K562 (cell line): ENCODE results near the gene FMNL3. TPM values are rescaled to one million over a fixed set of nuclear protein-coding genes. Genes with fewer than 3 reads are reported as not detected.
A peak's percentile ranks its signal among the peaks of the same experiment; 100 is the strongest.

Experiments
- ATF7 ChIP-seq: fragments of 450-650 bp; IDR thresholded peaks from 2 replicates; pipeline ENCODE4 v1.7.1; 2014; ENCODE audit warnings: mild to moderate bottlenecking, moderate library complexity
- EP400 ChIP-seq: fragments of 450-650 bp; IDR thresholded peaks from 2 replicates; pipeline ENCODE4 v1.6.1; 2017; ENCODE audit warnings: antibody characterized with exemption, mild to moderate bottlenecking, moderate library complexity
- GTF2A2 ChIP-seq: IDR thresholded peaks from 2 replicates; pipeline ENCODE4 v1.6.1; 2016; ENCODE audit warnings: mild to moderate bottlenecking, missing genetic modification characterization, missing compliant biosample characterization
- HNRNPK ChIP-seq: fragments of 200-400 bp; formaldehyde crosslinking; IDR thresholded peaks from one replicate; pipeline ENCODE4 v1.6.1; 2018; ENCODE audit warnings: mild to moderate bottlenecking, low read depth, low read length; ENCODE audit not compliant: poor library complexity, severe bottlenecking
- MTF1 ChIP-seq: fragments of 250-450 bp; sonication (Bioruptor Pico); IDR thresholded peaks from 2 replicates; pipeline ENCODE4 v1.9.0; 2021; ENCODE audit warnings: moderate library complexity, mild to moderate bottlenecking, inconsistent platforms, borderline replicate concordance
- RAD21 ChIP-seq, 2 experiments: fragments of 250-450 bp in 1 of 2; fragments of 450-650 bp in 1 of 2; sonication (Bioruptor Pico) in 1 of 2; formaldehyde crosslinking in 1 of 2; IDR thresholded peaks in 1 of 2; conservative IDR thresholded peaks in 1 of 2; 2 replicates each; pipeline versions ENCODE4 v1.4.0 to v1.8.0; 2020 to 2022; ENCODE audit warnings: mild to moderate bottlenecking in 2 of 2, moderate library complexity in 1 of 2
- SNIP1 ChIP-seq: fragments of 450-650 bp; IDR thresholded peaks from 2 replicates; pipeline ENCODE4 v1.7.1; 2017; ENCODE audit warnings: low read depth, mild to moderate bottlenecking
- ZNF589 ChIP-seq: fragments of 200-800 bp; sonication (Bioruptor generic); IDR thresholded peaks from 2 replicates; pipeline ENCODE4 v1.6.1; 2016; ENCODE audit warnings: low read depth, missing genetic modification characterization, missing compliant biosample characterization
- polyA plus RNA-seq, 8 experiments: library from polyadenylated mRNA; depleted of rRNA in 4 of 8; stranded (reverse) in 5 of 8; unstranded in 3 of 8; fragments of >200 nt; fragmentation: Nextera tagmentation in 2 of 8; fragmentation: Illumina TruSeq in 1 of 8; extraction: Ambion mirVana in 2 of 8; extraction: Trizol in 1 of 8; gene quantifications; 2 replicates each; pipeline versions ENCODE4 v1.2.1 to v1.2.3, GENCODE V29; 2011 to 2014; ENCODE audit warnings: inconsistent platforms in 1 of 8, missing spikeins in 1 of 8
- total RNA-seq, 7 experiments: library from RNA; depleted of rRNA in 6 of 7; stranded (reverse); fragments of >200 nt in 6 of 7; fragmentation: Illumina TruSeq in 2 of 7; extraction: Trizol in 2 of 7; gene quantifications; 2 replicates each; pipeline versions ENCODE4 v1.2.1 to v1.2.3, GENCODE V29; 2011 to 2021; ENCODE audit warnings: low replicate concordance in 1 of 7
- TF ChIP-seq, protein P1 (sequence below): fragments of 450-650 bp; IDR thresholded peaks from 2 replicates; pipeline ENCODE4 v1.6.1; 2016; ENCODE audit warnings: mild to moderate bottlenecking, moderate library complexity
- TF ChIP-seq, protein P2 (sequence below), 3 experiments: fragments of 200-800 bp in 1 of 3; fragments of 250-450 bp in 1 of 3; fragments of 450-650 bp in 1 of 3; sonication (Bioruptor Pico) in 1 of 3; sonication (Bioruptor generic) in 1 of 3; formaldehyde crosslinking in 1 of 3; IDR thresholded peaks; 2 replicates each; pipeline versions ENCODE4 v1.6.1 to v1.8.0; 2016 to 2022; ENCODE audit warnings: mild to moderate bottlenecking in 2 of 3, missing genetic modification characterization in 2 of 3, missing compliant biosample characterization in 1 of 3, moderate library complexity in 1 of 3

Gene FMNL3
- total and polyA plus RNA-seq, 9 of the 15 experiments (the other 6 are each of a cell fraction or from before 2014, with no cell fraction given): 0.49 to 14.4 (median 6.8) TPM

DNA sequence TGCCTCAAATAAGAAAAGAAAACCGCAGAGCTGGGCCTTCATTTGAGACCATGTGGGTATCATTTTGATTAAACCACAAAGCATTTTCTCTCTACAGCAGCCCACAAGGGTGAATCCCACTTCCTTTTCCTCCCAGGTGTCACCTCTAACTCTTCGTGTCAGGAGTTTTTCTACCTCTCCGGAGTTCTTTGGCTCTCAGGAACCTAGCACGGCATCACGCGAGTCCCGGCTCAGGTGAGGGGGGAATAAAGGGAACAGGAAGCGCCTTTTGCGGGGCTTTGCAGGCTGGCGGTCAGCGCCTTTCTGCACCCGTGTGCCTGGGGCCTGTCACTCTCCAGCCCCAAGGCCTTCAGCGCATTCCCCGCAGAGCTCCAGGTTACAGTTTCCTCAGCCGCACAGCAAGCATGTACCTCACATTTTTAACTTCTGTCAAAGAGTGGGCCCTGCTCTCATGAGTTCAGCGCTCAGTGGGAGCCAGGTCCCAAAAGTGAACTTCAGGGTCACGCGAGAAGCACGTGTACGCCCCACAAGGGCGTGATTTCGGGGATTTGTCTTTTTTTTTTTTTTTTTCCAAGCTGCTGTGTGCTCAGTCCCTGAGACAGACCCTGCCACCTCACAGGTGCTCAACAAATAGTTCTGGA, 84.6 kb downstream of the FMNL3 start (continued):
- TF ChIP-seq, protein P1, sequence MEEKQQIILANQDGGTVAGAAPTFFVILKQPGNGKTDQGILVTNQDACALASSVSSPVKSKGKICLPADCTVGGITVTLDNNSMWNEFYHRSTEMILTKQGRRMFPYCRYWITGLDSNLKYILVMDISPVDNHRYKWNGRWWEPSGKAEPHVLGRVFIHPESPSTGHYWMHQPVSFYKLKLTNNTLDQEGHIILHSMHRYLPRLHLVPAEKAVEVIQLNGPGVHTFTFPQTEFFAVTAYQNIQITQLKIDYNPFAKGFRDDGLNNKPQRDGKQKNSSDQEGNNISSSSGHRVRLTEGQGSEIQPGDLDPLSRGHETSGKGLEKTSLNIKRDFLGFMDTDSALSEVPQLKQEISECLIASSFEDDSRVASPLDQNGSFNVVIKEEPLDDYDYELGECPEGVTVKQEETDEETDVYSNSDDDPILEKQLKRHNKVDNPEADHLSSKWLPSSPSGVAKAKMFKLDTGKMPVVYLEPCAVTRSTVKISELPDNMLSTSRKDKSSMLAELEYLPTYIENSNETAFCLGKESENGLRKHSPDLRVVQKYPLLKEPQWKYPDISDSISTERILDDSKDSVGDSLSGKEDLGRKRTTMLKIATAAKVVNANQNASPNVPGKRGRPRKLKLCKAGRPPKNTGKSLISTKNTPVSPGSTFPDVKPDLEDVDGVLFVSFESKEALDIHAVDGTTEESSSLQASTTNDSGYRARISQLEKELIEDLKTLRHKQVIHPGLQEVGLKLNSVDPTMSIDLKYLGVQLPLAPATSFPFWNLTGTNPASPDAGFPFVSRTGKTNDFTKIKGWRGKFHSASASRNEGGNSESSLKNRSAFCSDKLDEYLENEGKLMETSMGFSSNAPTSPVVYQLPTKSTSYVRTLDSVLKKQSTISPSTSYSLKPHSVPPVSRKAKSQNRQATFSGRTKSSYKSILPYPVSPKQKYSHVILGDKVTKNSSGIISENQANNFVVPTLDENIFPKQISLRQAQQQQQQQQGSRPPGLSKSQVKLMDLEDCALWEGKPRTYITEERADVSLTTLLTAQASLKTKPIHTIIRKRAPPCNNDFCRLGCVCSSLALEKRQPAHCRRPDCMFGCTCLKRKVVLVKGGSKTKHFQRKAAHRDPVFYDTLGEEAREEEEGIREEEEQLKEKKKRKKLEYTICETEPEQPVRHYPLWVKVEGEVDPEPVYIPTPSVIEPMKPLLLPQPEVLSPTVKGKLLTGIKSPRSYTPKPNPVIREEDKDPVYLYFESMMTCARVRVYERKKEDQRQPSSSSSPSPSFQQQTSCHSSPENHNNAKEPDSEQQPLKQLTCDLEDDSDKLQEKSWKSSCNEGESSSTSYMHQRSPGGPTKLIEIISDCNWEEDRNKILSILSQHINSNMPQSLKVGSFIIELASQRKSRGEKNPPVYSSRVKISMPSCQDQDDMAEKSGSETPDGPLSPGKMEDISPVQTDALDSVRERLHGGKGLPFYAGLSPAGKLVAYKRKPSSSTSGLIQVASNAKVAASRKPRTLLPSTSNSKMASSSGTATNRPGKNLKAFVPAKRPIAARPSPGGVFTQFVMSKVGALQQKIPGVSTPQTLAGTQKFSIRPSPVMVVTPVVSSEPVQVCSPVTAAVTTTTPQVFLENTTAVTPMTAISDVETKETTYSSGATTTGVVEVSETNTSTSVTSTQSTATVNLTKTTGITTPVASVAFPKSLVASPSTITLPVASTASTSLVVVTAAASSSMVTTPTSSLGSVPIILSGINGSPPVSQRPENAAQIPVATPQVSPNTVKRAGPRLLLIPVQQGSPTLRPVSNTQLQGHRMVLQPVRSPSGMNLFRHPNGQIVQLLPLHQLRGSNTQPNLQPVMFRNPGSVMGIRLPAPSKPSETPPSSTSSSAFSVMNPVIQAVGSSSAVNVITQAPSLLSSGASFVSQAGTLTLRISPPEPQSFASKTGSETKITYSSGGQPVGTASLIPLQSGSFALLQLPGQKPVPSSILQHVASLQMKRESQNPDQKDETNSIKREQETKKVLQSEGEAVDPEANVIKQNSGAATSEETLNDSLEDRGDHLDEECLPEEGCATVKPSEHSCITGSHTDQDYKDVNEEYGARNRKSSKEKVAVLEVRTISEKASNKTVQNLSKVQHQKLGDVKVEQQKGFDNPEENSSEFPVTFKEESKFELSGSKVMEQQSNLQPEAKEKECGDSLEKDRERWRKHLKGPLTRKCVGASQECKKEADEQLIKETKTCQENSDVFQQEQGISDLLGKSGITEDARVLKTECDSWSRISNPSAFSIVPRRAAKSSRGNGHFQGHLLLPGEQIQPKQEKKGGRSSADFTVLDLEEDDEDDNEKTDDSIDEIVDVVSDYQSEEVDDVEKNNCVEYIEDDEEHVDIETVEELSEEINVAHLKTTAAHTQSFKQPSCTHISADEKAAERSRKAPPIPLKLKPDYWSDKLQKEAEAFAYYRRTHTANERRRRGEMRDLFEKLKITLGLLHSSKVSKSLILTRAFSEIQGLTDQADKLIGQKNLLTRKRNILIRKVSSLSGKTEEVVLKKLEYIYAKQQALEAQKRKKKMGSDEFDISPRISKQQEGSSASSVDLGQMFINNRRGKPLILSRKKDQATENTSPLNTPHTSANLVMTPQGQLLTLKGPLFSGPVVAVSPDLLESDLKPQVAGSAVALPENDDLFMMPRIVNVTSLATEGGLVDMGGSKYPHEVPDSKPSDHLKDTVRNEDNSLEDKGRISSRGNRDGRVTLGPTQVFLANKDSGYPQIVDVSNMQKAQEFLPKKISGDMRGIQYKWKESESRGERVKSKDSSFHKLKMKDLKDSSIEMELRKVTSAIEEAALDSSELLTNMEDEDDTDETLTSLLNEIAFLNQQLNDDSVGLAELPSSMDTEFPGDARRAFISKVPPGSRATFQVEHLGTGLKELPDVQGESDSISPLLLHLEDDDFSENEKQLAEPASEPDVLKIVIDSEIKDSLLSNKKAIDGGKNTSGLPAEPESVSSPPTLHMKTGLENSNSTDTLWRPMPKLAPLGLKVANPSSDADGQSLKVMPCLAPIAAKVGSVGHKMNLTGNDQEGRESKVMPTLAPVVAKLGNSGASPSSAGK: peak; percentile 96
- TF ChIP-seq, protein P2, sequence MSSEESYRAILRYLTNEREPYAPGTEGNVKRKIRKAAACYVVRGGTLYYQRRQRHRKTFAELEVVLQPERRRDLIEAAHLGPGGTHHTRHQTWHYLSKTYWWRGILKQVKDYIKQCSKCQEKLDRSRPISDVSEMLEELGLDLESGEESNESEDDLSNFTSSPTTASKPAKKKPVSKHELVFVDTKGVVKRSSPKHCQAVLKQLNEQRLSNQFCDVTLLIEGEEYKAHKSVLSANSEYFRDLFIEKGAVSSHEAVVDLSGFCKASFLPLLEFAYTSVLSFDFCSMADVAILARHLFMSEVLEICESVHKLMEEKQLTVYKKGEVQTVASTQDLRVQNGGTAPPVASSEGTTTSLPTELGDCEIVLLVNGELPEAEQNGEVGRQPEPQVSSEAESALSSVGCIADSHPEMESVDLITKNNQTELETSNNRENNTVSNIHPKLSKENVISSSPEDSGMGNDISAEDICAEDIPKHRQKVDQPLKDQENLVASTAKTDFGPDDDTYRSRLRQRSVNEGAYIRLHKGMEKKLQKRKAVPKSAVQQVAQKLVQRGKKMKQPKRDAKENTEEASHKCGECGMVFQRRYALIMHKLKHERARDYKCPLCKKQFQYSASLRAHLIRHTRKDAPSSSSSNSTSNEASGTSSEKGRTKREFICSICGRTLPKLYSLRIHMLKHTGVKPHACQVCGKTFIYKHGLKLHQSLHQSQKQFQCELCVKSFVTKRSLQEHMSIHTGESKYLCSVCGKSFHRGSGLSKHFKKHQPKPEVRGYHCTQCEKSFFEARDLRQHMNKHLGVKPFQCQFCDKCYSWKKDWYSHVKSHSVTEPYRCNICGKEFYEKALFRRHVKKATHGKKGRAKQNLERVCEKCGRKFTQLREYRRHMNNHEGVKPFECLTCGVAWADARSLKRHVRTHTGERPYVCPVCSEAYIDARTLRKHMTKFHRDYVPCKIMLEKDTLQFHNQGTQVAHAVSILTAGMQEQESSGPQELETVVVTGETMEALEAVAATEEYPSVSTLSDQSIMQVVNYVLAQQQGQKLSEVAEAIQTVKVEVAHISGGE (CRISPR knock-in tag; IDR thresholded peaks at IDR 0.05): 0 out of 6 replicates have a peak, but pooled peaks of 1 of the 3 experiments have one; percentile 27
- TF ChIP-seq RAD21 (CRISPR knock-in tag; conservative IDR thresholded peaks at IDR 0.05 in 1 of 2, IDR thresholded peaks at IDR 0.05 in 1 of 2) (no peak), SNIP1 (no peak), ZNF589 (CRISPR knock-in tag) (peak; percentile 43; the same call in 1 of the 2 replicates), EP400 (peak; percentile 61; the same call in 1 of the 2 replicates), GTF2A2 (tag) (no peak), ATF7 (0 out of 2 replicates have a peak, but pooled peaks have one; percentile 7), MTF1 (no peak), HNRNPK (no peak)
